Stimulated activated CD8-positive, alpha-beta memory T cell treated with anti-CD3 and anti-CD28 coated beads, Interleukin-12 subunit alpha, Interleukin-12 subunit beta, amount 100 ng/mL, for 1 hour (primary cell): ENCODE measurements around the gene SLC44A1.

Source experiments
- DNase-seq: peaks from one replicate; pipeline ENCODE4 v3.0.0-alpha.2; 2020; ENCODE audit warnings: low read depth

SLC44A1 gene

DNA sequence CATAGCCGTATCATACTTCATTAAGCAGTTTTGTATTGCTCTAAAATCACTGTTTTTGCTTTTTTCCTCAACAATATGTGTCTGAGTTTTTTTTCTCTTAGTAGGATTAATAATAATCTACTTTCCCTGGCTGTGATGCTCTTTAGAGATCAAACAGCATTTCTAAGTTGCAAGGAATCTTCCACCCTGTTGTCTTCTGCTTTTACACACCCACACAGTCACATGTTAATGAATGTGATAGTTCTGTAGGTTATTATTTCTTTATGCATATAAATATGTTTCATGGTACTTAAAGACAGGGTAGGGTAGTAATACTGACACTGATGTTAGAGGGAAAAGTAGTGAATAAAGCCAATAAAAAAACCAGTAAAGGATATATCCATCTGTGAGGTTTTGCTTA, 29.3 kb downstream of the SLC44A1 start:
- no peak for DNase-seq

DNA sequence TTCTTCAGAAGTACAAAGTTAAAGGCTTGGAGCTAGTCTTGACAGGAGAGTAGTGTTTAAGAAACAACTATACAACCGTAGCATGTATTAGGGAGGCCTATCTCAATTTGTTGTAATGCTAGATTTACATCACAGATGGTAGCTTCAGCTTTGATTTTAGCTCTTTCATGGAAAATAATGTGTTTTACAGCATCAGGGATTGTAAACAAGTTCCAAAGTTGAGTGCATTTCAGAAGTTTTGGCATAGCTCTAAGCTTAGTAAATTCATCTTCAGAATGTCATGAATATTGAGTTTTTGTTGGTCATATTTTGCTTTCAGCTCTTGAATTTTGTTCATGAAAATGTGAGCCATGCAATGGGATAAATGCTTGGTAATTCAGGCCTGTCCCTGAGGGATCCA, 30.7 kb downstream of the SLC44A1 start:
- DNase-seq: no peak

DNA sequence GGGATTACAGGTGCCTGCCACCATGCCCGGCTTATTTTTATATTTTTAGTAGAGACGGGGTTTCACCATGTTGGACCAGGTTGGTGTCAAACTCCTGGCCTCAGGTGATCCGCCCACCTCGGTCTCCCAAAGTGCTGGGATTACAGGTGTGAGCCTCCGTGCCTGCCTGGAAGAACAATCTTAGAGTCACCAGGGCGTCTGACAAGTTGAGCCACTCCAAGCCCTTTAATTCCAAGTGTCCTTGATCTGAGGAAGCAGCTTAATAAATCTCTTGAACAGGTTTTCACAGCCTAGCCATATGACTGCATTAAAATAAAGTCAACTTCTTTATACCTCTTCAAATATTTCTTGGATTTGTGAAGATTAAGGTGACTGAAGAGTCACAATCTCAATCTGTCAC, 31.5 kb downstream of the SLC44A1 start:
- no peak for DNase-seq

DNA sequence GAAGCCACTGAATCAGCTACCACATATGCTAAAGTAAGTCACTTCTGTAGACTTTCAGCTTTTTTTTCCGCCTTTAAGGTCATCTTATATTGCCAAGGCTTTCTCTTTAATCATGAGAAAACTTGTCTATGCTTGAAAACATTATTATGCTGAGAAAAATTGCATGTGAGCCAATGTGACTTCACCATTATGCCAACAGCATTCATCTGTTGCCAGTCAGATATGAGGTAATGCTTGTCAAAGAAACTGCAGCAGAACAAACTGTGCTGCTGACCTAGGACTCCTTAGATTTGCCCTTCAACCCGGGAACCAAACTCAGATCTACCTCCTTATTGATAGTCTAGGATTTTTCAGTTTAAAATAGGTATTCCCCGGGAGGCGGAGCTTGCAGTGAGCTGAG, 34.3 kb downstream of the SLC44A1 start:
- no peak for DNase-seq

DNA sequence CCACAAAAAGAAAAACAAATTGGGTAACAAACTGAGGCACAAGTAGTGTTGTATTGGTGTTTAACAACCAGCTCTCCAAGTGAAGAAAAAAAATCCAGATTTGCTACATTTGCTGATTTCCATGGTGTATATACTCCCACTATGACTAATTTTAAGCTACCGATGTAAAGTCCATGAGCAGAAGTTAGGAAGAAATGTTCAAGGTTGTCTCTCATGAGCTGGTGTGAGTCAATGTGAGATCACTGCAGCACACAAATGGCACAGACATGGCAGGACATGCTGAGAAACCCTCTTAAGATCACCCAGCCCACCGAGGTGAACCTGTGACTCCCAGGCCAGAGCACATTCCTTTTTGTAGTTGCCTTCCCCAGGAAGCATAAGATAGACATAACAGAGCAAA, 36.2 kb downstream of the SLC44A1 start:
- DNase-seq: no peak

GRCh38 chr9:105281272-105281671, 36.8 kb downstream of the SLC44A1 start:
- no peak for DNase-seq

DNA sequence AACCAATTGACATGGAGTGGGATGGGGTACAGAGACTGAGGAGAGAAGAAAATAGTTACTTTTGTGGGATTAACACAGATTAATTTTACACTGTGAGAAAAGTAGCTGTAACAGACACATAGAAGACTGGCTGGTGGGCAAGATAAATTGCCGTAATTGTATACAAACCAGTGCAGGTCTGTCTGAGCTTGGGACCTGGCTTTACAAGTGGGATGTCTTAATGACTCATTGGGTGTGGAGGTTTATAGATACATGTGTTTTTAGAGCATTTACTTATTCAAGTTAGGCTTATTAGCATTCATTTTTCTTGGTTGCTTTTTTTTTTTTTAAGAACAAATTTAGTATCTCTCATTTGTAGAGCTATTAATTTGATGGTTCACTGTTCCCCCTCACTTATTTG, 37.5 kb downstream of the SLC44A1 start:
- no peak for DNase-seq

DNA sequence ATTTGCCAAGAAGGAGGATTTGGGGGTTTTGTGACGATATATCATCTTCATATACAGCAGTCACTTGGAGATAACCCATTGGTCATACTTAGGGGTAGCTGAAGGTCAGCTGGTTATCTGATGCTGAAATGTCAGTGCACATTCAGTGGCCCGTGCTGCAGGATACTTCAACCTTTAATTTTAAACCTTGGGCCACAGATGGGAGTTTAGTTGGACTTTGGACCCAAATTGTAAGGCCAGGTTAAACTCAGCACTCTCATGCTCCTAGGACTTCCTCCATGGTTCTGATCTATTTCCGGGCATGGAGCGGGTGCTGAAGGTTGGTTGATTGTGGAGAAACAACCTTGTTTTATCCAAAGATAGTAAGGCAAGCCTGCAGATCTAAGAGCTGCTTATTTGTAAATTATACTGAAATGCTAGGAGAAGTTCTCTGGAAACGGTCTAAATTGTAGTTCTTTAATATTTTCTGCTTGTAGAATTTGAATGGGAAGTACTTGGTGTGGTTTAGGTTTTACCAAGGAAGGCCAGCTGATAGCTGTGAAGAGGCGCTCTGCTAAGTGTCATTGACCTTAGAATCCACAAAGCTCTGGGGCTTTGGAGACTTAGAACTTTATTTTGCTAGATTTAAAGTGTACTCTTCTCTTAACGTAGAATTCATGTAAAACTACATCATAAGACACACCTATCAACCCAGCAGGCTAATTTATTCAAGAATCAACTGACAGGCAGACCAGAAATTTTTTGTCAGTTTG, 38.6 kb downstream of the SLC44A1 start:
- DNase-seq: no peak

- DNase-seq: no peak
Observed at GRCh38 chr9:105283795-105284194, 39.3 kb downstream of the SLC44A1 start.

DNA sequence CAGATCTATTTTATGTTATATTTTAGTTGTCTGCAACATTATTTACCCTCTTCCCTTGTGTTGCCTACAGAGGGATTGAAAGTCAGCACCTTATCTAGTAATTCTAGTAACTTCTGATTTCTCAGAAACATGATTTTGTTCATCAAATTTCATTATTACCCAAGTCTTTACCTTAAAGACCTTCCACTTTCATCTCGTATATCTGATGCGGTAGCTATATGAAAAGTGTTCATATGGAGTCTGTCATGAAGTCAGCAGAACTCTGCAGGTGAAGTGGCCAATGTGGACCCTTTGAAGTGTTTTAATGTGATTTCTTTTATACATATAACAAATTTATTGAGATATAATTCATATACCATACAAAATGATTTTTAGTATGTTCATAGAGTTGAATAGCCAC, 40.0 kb downstream of the SLC44A1 start:
- DNase-seq: no peak

DNA sequence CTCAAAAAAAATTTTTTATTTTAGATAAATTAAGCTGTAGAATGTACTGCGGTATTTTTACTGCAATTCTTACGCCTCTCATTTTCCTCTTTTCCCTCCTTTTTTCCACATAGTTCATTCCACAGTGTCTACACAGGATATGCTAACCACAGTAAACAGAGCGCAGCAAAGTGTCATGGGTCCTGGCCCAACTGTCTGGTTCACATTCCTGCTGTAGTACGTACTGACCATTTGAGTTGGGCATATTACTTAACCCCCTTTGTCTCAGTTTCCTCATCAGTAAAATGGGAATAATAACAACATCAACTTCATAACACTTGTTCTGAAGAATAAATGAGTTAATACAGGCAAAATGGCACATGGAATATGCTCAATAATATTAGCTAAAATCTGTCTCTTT, 41.6 kb downstream of the SLC44A1 start:
- DNase-seq: no peak

GRCh38 chr9:105289305-105289704, 44.9 kb downstream of the SLC44A1 start:
- no peak for DNase-seq

DNA sequence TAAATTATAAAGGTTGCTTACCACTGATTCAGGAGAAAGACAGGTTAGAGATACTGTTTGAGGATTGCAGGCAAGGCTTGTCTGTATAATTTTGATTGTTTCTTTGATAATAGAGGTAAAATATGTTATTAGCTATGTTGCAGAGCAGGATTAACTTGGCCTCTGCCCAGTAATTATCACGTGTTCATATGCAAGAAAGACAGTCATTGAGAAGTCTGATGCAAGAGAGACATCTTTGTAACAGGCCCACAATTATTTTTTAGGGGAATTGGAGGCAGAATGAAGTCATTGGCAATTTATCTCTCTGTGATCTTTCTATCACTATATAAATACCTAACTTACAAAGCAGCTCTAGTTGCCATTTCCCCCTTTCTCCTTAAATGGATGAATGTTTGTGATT, 46.0 kb downstream of the SLC44A1 start:
- DNase-seq: no peak

DNA sequence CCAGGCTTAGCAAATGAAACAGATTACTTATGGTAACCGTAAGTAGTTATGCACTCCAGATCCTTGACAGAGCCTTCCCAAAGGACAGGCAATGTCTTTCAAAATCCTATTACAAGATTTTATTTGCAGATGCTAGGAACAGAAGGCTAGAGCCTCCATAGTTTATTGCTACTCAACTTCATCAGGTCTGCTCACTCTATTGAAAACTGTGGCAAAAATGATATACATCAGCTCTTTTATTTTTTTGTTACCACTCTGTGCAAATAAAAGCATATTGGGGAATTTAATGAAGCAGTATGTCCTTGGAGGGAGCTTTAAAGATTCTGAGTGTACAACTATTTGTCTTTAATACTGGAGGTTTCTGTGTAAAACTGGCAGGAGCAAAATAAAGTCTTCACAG, 46.5 kb downstream of the SLC44A1 start:
- no peak for DNase-seq

DNA sequence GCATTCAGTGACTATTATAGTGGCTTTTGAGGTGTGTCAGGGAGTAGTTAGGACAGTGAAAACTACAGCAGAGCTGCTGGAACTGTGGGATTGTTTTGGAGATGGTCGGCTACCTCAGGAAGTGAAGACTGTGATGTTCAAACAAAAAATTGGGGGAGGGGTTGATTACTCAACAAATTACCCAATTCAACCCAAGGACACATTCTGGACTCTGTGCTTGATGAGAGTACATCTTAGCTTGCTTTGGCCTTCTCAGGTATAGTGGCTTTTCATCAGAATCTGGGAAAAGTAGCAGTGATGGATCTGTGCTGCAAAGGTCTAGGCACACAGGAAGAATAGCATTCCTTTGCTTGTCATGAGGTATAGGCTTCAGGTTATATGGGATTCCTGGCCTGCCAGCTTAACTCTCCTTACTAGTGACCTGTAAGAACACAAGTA, 47.0 kb downstream of the SLC44A1 start:
- DNase-seq: no peak

GRCh38 chr9:105291938-105292337, 47.5 kb downstream of the SLC44A1 start:
- no peak for DNase-seq

GRCh38 chr9:105293408-105293807, 49.0 kb downstream of the SLC44A1 start:
- no peak for DNase-seq

DNA sequence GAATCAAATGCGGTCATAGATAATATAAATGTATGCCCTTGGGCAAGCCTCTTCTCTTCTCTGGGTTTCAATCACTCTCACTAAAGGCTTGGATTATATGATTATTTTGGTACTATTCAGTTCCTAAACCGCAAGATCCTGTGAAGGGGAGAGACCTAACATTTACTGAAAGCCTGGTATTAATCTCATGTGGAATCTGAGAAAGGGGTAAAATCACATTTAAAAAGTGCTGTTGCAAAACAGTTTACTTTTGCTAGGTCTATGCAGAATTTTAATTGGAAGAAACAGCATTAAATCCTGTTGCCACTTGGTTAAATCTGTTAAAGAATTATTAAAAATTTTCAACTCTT, 50.7 kb downstream of the SLC44A1 start:
- DNase-seq: no peak

- no peak for DNase-seq
Observed at GRCh38 chr9:105295986-105296385, 51.5 kb downstream of the SLC44A1 start.

- no peak for DNase-seq
Observed at GRCh38 chr9:105296445-105296844, 52.0 kb downstream of the SLC44A1 start.

DNA sequence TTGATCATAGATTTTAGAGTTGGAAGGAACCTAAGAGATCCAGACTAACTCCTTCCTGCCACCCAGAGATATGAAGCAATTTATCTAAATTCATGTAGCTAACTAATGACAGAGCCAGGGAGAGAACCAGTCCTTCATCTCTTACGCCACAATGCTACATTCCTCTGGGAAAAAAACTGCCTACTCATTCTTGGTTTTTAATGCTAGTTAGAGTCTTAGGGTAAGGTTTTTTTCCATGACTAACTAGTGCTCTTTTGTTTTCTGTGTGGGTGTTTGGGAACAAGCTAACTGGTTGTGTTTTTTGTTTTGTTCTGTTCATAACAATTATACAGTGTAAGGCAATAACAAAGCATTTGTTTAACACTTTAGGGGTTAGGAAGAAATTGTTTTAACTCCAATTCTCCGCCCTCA, 52.4 kb downstream of the SLC44A1 start:
- DNase-seq: no peak

GRCh38 chr9:105297442-105298075, 53.1 kb downstream of the SLC44A1 start:
- DNase-seq: no peak

- DNase-seq: no peak
Observed at GRCh38 chr9:105299190-105299854, 54.9 kb downstream of the SLC44A1 start.

DNA sequence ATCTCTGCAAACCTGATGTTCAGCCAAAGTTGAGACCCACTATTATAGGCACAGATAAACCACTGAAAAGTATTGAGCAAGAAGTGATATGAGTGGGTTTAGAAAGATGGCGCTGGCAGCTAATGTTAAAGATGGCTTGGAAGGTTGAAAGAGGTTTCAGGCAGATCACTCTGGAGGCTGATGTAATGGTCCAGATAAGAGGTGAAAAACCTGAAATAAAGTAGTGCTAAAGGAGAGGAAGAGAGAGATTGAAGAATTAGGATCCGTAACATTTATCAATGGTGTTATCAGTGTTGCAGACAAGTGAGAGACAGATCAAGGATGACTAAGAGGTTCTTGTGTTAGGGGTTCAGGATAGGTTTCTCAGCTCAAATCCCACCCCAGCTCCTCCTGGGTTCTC, 58.3 kb downstream of the SLC44A1 start:
- DNase-seq: no peak
